ACHN (cell line): Measurements from ENCODE around the gene RECQL5.
"Not testable (repeated sequence)": the region's sequence is repeated elsewhere in the genome, so short reads cannot be mapped to it uniquely, and the experiment has no call there.

ENCODE experiments used
- DNase-seq: peaks from one replicate; pipeline ENCODE4 v3.0.0-alpha.2; 2015
- in situ Hi-C: cut with HindIII; loops from 2 replicates; pipeline ENCODE4 v1.10.0; 2017; ENCODE audit warnings: low sequenced_read_pairs, low pct_ligation_motif_present, low pct_unique_long_range_greater_than_20kb

The RECQL5 gene

DNA sequence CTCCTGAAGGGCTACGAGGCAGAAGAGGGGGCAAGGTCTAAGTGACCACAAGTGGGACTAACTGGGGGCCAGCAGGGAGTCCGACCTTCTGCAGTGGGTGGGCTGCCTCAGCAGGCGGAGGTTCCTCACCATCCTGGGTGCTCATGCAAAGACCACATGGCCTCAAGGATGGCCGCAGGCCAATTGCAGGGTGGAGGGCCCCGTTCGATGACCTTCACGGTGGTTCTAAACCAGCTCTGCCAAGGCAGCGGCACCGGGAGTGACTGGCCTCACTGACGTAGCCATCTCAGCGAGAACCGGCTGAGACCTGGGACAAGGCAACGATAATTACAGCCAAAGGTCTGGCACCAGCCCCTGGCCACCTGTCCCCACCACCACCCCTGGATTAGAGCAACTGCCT lies 28.1 kb downstream of the RECQL5 start:
- in situ Hi-C loops: no loop called here
- no peak for DNase-seq

- in situ Hi-C loops, DNase-seq: not testable (repeated sequence)
These were observed 28.9 kb downstream of the RECQL5 start for GRCh38 chr17:75638039-75638438.

DNA sequence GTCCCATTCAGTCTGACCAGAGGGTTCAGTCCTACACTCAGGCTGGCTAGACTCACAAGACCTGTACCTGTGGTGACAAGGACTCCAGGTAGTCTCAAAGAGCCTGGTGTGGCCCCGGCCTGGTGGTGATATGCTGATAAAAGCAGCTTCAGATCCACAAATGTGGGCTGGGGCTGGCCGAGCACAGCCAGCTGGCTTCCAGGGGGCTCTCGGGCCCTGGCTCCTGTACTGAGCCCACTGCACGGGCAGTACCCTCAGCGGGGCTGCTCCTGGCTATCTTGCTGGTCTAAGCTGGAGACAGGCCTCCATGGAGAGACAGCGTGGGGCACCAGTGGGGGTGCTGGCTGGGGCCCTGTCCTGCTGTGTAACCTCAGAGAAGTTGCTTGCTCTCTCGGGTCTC lies 29.4 kb downstream of the RECQL5 start:
- DNase-seq: no peak

GRCh38 chr17:75637143-75637538 lies 29.8 kb downstream of the RECQL5 start:
- in situ Hi-C loops: no loop called here
- DNase-seq: no peak

More for the DNA sequence above, 29.4 kb downstream of the RECQL5 start:
- in situ Hi-C loops: no loop called here

- DNase-seq: no peak
- in situ Hi-C loops: no loop called here
These were observed 30.4 kb downstream of the RECQL5 start for GRCh38 chr17:75636381-75637142.

GRCh38 chr17:75635610-75636202 lies 31.2 kb downstream of the RECQL5 start:
- DNase-seq: no peak

DNA sequence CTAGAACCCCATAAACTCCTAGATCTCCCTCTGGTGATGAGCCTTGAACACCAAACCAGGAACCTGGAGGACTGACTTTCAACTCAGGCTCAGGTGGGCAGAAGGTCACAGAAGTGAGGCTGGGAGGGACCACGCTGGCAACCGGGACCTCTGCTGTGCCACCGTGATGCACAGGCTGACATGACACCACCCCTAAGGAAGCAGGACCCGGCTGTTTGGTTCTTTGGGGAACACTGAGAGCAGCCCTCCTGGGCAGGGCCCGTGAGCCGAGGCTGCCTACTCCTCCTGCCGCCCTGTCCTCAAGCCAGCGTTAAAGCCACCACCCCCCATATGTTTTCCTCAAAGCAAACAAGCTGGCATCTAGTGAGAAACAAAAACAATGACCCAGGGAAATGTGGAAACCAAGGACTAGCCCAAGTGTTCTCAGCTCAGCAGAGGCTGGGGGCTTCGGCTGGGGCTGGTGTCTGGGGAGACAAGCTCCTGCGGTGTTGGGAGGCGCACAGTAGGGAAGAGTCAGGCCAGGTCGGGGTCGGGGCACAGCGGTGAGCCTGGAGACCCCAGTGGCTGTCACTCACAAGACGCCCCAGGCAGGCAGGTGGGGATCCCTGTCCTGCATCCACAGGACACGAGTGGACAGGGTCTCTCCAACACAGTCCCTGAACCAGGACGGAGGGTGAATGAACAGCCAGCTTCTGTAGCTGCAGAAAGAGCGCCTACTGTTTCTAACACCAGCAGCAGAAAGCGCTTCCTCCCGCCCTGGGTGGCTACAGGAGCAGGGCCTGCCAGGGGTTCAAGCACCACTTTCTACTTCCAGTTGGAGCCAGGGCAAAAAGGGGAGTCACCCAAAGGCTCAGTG lies 32.0 kb downstream of the RECQL5 start:
- in situ Hi-C loops: no loop called here
- no peak for DNase-seq

More at GRCh38 chr17:75635610-75636202, 31.2 kb downstream of the RECQL5 start:
- in situ Hi-C loops: no loop called here

- in situ Hi-C loops: no loop called here
- DNase-seq: no peak
These were observed 32.6 kb downstream of the RECQL5 start for GRCh38 chr17:75634376-75634740.

- peak; percentile 91 for DNase-seq
- in situ Hi-C loops: no loop called here
These were observed 33.2 kb downstream of the RECQL5 start for GRCh38 chr17:75633486-75634375.

- peak; percentile 89 for DNase-seq
- in situ Hi-C loops: no loop called here
These were observed 34.0 kb downstream of the RECQL5 start, which contains the start of gene SMIM5 for GRCh38 chr17:75632863-75633485. TSS of gene SMIM5 (plus strand) at chr17:75633434. CDS start at chr17:75640202, 6,768 bp downstream.

GRCh38 chr17:75632428-75632827 lies 34.5 kb downstream of the RECQL5 start:
- in situ Hi-C loops: no loop called here

DNA sequence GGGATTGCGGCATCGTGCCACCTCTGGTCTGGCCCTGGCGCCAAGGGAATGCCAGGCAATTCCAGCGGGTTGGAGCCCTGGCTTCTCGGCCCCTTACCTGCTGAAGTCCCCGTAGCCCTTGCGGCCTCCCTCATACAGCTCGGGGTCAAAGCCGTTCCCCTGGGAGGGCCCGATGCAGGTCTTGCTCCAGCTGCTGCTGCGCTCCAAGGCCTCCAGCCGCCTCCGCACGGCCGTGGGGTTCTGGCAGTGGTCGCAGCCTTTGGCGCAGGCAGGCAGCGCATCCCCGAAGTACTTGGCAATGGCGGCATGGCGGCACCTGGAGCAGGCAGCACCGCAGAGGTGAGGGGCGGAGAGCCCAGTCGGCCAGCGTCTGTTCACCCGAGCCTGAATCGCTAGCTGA lies 35.6 kb downstream of the RECQL5 start:
- DNase-seq: no peak
- in situ Hi-C loops: no loop called here

More at GRCh38 chr17:75632428-75632827, 34.5 kb downstream of the RECQL5 start:
- DNase-seq: no peak

DNA sequence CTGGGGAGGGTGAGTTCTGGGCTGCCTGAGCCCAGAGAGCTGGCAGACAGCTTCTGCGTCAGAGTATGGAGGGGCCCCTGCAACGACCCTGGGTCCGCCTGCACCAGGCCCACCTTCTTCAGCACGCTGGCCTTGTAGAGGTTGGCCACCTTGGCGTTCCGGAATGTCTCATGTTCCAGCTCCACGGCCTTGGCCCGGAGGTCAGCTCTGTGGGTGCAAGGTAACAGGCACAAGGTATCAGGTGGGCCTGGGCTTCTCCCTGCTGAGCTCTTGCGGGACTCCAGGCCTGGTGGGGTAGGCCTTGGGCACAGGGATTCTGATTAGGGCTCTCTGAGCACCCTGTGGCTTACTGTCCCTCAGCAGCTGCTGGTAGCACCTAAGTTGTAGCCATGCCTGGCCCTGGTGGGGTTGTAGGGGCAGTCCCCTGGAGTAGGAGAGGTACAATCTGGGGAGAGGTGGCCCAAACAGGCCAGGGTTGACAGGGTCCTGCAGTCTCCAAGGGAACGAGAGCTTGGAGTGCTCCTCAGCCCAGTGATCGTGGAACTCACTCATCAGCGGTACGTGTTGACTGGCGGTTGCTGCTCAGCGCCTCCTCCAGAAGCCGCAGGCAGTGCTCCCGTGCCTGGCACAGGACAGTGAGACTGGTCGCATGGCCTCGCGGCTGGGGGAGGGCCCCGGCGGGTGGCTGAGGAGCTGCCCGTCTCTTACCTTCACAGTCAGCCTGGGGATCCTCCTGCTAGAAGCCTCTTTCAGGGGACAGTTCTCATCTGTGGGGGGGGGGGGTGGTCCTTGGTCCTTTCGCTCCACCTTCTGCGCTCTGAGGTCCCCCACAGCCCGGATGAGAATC lies 36.7 kb downstream of the RECQL5 start:
- in situ Hi-C loops: no loop called here
- no peak for DNase-seq

DNA sequence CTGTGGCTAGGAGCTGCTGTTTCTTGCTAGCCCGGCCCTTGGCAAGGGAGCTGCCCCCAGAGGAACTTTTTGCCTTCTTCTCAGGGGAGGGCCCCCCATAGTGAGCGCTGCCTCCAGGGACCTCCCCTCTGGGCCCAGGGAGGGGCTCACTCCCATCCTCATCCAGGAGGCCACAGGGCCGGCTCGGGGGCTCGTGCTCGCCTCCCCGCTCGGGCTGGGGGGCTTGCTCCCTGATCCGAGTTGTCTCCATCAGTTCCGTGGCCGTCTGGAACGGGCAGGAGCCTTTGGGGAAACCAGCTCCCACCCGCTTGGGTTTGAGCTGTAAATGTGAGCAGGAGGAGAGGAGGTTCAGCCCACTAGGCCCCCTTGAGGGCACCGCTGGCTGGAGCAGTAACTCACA lies 37.8 kb downstream of the RECQL5 start:
- in situ Hi-C loops: no loop called here
- DNase-seq: no peak

GRCh38 chr17:75628425-75628824 lies 38.5 kb downstream of the RECQL5 start:
- no peak for DNase-seq
- in situ Hi-C loops: no loop called here

GRCh38 chr17:75627094-75627493 lies 39.9 kb downstream of the RECQL5 start:
- in situ Hi-C loops: no loop called here

DNA sequence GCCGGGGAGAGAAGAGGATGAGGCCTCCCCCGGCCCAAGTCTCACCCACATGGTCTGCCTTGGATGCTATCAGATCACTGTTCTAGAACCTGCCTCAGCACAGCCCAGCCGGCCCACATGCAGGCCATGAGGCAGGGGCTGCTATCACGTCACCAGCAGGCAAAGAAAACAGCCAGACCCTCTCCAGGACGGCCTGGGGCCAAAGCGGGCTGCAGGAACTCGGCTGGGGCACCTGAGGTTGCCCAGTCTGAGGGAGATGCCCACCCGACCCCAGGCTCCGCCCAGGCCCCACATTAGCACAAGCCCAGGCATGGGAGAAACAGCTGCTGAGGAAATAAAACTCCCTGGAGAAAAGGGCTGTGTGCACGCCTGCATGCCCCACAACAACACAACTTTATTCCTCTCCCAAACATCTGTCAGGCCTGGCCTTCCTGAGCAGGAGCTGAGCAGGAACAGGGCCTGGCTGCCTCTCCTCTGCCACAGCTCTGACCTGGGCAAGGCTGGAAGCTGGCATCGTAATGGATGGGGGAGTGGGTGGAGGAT lies 40.4 kb downstream of the RECQL5 start:
- in situ Hi-C loops: no loop called here
- DNase-seq: no peak

More at GRCh38 chr17:75627094-75627493, 39.9 kb downstream of the RECQL5 start:
- DNase-seq: no peak
